Parathyroid adenoma (tissue), 2 donors: ENCODE results near the gene ROBO1.

Experiments used
- H2AFZ ChIP-seq: fragments of 300-600 bp; sonication (generic); one replicate; pipeline ENCODE4 v1.7.0; 2017; ENCODE audit warnings: antibody characterized with exemption, mild to moderate bottlenecking
- H3K27ac ChIP-seq: fragments of 300-600 bp; sonication (generic); one replicate; pipeline ENCODE4 v1.7.0; 2017
- H3K27me3 ChIP-seq: fragments of 300-600 bp; sonication (generic); one replicate; pipeline ENCODE4 v1.7.0; 2017; ENCODE audit warnings: low read length; ENCODE audit not compliant: control insufficient read depth, insufficient read depth
- H3K36me3 ChIP-seq: fragments of 300-600 bp; sonication (generic); one replicate; pipeline ENCODE4 v1.7.0; 2017; ENCODE audit warnings: low read length; ENCODE audit not compliant: control insufficient read depth, insufficient read depth
- H3K4me1 ChIP-seq: fragments of 300-600 bp; sonication (generic); one replicate; pipeline ENCODE4 v1.7.0; 2017; ENCODE audit warnings: control low read depth
- H3K4me2 ChIP-seq: fragments of 300-600 bp; sonication (generic); one replicate; pipeline ENCODE4 v1.7.0; 2017; ENCODE audit warnings: low read length
- H3K4me3 ChIP-seq: fragments of 300-600 bp; sonication (generic); one replicate; pipeline ENCODE4 v1.7.0; 2017; ENCODE audit warnings: low read depth, low read length
- H3K79me2 ChIP-seq: fragments of 300-600 bp; sonication (generic); one replicate; pipeline ENCODE4 v1.7.0; 2017; ENCODE audit warnings: control low read depth
- H3K9ac ChIP-seq: fragments of 300-600 bp; sonication (generic); one replicate; pipeline ENCODE4 v1.7.0; 2017; ENCODE audit warnings: mild to moderate bottlenecking
- H3K9me3 ChIP-seq: fragments of 300-600 bp; sonication (generic); one replicate; pipeline ENCODE4 v1.7.0; 2017; ENCODE audit warnings: low read length; ENCODE audit not compliant: control insufficient read depth
- TF ChIP-seq, protein P1 (sequence below): fragments of 300-600 bp; sonication (generic); IDR thresholded peaks from one replicate; pipeline ENCODE4 v1.7.0; 2017; ENCODE audit warnings: antibody characterized with exemption, mild to moderate bottlenecking
- donor health status: primary hyperparathyroidism.

Gene ROBO1

GRCh38 chr3:79067734-79068133 lies 700.1 kb downstream of the ROBO1 start:
- no peaks in the 10 kb centered on the region for H3K9me3 ChIP-seq
- H3K36me3 ChIP-seq: no peaks in the 10 kb centered on the region
- H3K4me2 ChIP-seq: no peak overlapping the region
- TF ChIP-seq, protein P1, sequence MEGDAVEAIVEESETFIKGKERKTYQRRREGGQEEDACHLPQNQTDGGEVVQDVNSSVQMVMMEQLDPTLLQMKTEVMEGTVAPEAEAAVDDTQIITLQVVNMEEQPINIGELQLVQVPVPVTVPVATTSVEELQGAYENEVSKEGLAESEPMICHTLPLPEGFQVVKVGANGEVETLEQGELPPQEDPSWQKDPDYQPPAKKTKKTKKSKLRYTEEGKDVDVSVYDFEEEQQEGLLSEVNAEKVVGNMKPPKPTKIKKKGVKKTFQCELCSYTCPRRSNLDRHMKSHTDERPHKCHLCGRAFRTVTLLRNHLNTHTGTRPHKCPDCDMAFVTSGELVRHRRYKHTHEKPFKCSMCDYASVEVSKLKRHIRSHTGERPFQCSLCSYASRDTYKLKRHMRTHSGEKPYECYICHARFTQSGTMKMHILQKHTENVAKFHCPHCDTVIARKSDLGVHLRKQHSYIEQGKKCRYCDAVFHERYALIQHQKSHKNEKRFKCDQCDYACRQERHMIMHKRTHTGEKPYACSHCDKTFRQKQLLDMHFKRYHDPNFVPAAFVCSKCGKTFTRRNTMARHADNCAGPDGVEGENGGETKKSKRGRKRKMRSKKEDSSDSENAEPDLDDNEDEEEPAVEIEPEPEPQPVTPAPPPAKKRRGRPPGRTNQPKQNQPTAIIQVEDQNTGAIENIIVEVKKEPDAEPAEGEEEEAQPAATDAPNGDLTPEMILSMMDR: no peak
- H3K27me3 ChIP-seq: no peaks in the 10 kb centered on the region
- H3K4me3 ChIP-seq: no peak overlapping the region
- no peak overlapping the region for H2AFZ ChIP-seq
- no peak overlapping the region for H3K27ac ChIP-seq
- no peaks in the 10 kb centered on the region for H3K79me2 ChIP-seq
- H3K9ac ChIP-seq: no peak overlapping the region
- no peaks in the 10 kb centered on the region for H3K4me1 ChIP-seq

- Histone ChIP-seq H3K9me3 (no peaks in the 10 kb centered on the region), H3K9ac (no peak overlapping the region), H3K27me3 (no peaks in the 10 kb centered on the region), H3K79me2 (no peaks in the 10 kb centered on the region), H3K4me1 (no peaks in the 10 kb centered on the region), H2AFZ (no peak overlapping the region), H3K4me3 (no peak overlapping the region), H3K36me3 (no peaks in the 10 kb centered on the region), H3K27ac (no peak overlapping the region), H3K4me2 (no peak overlapping the region)
- TF ChIP-seq, protein P1: no peak
Measured at GRCh38 chr3:79066481-79066880, 701.3 kb downstream of the ROBO1 start.

DNA sequence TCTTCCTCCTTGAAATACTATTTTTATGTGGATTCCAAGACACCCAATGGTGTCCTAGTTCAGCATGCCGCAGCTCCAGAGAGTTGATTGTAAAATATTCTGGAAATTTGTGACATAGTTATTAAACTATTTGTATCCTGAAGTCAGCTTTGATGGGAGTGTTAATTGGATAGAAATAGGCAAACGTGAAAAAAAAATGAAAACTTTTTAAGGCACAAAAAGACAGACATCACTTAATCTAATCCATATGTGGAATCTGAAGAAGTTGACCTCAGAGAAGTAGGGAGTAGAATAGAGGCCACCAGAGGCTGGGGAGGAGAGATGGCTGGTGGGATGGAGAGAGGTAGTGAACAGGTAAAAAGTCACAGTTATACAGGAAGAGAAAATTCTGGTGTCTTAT lies 704.2 kb downstream of the ROBO1 start:
- no peak overlapping the region for H3K4me2 ChIP-seq
- no peaks in the 10 kb centered on the region for H3K4me1 ChIP-seq

DNA sequence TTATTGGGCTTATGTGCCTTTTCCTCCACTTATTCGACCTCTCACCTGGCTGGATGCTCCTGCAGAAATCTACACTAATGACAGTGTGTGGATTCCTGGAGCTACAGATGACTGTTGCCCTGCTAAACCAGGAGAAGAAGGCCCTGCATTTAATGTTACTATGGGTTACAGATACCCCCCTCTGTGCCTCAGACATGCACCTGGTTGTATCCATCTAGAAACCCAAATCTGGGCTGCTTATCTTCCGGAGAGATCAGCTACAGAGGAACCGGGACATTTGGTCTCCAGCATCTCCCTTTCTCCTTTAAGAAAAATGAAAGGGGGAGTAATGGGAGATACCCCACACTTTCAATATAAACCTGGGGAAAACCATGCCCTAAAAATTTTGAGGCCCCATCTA lies 710.0 kb downstream of the ROBO1 start:
- no peaks in the 10 kb centered on the region for H3K27me3 ChIP-seq
- no peaks in the 10 kb centered on the region for H3K4me1 ChIP-seq
- no peak overlapping the region for H3K4me2 ChIP-seq
- no peak overlapping the region for H3K9ac ChIP-seq
- TF ChIP-seq, protein P1: no peak
- H3K4me3 ChIP-seq: no peak overlapping the region
- no peaks in the 10 kb centered on the region for H3K79me2 ChIP-seq
- no peak overlapping the region for H2AFZ ChIP-seq
- H3K36me3 ChIP-seq: no peaks in the 10 kb centered on the region
- no peaks in the 10 kb centered on the region for H3K9me3 ChIP-seq
- no peak overlapping the region for H3K27ac ChIP-seq

More for the DNA sequence above, 704.2 kb downstream of the ROBO1 start:
- Histone ChIP-seq H3K27me3 (no peaks in the 10 kb centered on the region), H3K4me3 (no peak overlapping the region), H3K27ac (no peak overlapping the region), H3K36me3 (no peaks in the 10 kb centered on the region), H3K9me3 (no peaks in the 10 kb centered on the region), H3K9ac (no peak overlapping the region), H3K79me2 (no peaks in the 10 kb centered on the region), H2AFZ (no peak overlapping the region)
- TF ChIP-seq, protein P1: no peak

- no peak overlapping the region for H3K4me2 ChIP-seq
- H3K27ac ChIP-seq: no peak overlapping the region
- H3K27me3 ChIP-seq: no peaks in the 10 kb centered on the region
- no peak overlapping the region for H2AFZ ChIP-seq
- H3K4me1 ChIP-seq: no peaks in the 10 kb centered on the region
- no peaks in the 10 kb centered on the region for H3K36me3 ChIP-seq
- H3K9ac ChIP-seq: no peak overlapping the region
- TF ChIP-seq, protein P1: no peak
- H3K79me2 ChIP-seq: no peaks in the 10 kb centered on the region
- H3K9me3 ChIP-seq: no peaks in the 10 kb centered on the region
- H3K4me3 ChIP-seq: no peak overlapping the region
Measured at GRCh38 chr3:79056498-79056897, 711.3 kb downstream of the ROBO1 start.
